ENCODE data around the gene ZNF804B.

Gene ZNF804B

DNA sequence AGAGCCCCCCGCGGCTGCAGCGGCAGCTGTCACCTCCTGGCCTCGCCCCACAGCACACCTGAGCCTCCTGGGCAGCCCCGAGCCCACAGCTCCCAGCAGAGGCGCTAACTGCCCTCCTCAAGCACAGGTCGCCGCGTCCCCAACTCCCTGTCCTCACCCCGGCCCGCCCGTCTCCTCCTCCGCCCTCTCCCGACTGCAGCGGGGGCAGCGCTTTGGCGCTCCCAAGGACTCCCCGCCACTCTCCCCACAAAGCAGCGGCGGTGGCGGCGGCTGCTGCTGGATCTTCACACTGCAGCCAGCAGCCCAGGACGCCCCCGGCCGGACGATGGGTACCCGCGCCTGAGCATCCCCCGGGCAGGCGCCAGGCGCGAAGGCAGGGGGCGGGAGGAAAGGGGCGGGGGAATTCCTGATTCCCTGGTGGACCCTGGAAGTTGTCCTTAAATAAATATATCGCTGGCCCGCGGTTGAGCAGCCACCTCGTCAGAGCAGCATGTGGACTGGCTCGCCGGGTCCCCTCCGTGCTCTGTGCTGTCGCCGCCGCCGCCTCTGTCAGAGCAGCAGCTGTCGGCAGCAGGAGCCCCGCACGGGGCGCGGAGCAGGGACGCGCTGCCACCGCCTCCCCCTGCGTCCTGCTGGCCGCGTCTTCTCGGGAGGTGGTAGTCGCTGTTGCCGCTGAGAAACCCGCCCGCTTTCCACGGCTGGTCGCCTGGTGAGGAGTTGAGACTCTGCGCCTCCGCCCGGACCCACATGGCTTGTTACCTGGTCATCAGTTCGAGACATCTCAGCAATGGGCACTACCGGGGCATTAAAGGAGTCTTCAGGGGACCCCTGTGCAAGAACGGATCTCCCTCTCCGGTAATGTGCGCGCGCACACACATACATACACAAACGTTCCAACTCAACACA lies at the start of gene ZNF804B:
Gene ZNF804B (plus strand): TSS at position 471 of the 906 bp plus-strand sequence. CDS start 277 bp downstream, at position 748.
- DNase-seq (ENCODE audit: low spot score) = no peak

DNA sequence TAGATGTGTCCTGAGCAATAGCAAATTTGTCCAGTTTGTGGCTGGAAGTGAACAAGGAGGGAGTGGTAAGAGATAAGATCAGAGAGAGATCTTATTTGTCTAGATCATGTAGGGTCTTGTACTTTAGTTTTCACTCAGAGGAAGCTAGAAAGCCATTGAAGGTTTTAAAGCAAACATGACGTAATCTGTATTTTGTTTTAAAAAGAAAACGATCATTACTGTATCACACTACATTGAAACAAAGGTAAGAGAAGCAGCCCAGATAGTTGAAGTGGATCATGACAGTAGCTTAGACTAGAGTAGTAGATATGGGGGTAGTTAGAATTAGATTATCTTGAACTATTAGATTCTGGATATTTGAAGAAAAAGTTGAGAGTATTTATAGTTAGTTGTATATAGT lies 23.6 kb upstream of the ZNF804B start:
- no peak for DNase-seq (ENCODE audit: low spot score)

DNA sequence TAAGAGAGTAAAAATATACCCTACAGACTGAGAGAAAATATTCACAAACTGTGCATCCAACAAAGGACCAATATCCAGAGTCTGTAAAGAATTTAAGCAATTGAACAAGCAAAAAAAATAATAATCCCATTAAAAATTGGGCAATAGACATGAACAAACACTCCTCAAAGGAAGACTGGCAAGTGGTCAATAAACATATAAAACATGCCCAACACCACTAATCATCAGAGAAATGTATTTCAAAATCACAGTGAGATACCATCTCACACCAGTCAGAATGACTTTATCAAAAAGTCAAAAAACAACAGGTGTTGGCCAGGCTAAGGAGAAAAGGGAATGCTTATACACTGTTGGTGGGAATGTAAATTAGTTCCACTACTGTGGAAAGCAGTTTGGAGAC lies 21.9 kb upstream of the ZNF804B start:
- no peak for DNase-seq (ENCODE audit: low spot score)

DNA sequence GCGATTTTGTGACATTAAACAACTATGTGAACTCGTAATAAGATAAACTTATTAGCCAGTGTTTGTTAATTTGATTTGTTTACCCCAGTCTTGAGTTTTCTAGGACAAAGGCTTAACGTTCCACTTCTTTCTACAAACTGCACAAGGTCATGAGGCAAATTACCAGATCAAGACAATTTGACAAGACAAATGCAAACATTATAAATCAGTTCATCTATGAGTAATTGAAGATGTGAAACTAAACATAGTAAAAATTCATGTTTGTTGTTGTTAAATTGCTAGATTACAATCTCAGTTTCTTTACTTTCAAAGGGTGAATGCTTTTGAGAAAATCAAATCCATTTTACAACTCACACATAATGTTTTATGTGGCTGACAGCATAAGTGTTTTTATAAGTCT lies 13.4 kb upstream of the ZNF804B start:
- DNase-seq (ENCODE audit: low spot score) = no peak

- DNase-seq (ENCODE audit: low spot score) = no peak
These were observed 2.7 kb upstream of the ZNF804B start for GRCh38 chr7:88756802-88757201.

GRCh38 chr7:88757371-88757770 lies 2.1 kb upstream of the ZNF804B start:
- no peak for DNase-seq (ENCODE audit: low spot score)

- DNase-seq (ENCODE audit: low spot score) = peak; percentile 29
These were observed 895 bp upstream of the ZNF804B start for GRCh38 chr7:88758381-88759229.

DNA sequence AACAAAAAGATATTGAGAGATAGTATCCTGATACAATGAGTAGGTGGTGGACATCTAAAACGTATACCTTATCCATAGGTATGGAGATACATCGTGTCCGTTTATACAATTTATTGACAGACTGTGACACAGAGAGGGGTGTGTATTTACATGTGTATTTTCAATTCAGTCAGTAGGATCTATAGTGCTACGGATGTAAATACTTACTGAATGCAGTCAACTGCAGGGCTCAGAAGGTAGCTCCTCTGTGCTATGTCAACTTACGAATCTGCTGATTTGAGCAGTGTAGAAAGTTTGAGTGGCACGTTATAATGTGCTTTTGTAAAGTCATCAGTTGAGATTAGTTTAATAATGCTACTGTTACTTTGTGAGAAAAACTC lies 626 bp downstream of the ZNF804B start:
- DNase-seq (ENCODE audit: low spot score) = no peak

DNA sequence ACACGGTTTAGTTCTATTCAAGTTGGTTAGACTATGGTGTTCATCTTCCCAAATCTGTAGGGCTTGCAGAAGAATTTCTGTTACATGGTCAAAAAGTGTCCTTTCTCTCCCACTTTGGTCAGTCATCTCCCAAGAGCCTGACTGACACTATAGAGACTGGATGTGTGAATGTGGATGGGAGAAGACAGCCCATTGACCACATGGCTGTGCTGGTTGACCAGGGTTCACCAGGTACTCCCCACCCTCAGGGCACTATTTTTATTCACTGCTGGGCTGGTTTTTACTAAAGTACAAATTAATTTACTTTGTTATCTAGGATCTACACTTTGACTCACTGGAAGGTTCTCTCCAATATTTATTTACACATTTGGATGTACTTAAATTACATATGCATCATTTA lies 2.3 kb downstream of the ZNF804B start:
- DNase-seq (ENCODE audit: low spot score) = no peak

GRCh38 chr7:88771417-88771816 lies 11.9 kb downstream of the ZNF804B start:
- no peak for DNase-seq (ENCODE audit: low spot score)

- DNase-seq (ENCODE audit: low spot score) = no peak
These were observed 13.3 kb downstream of the ZNF804B start for GRCh38 chr7:88772776-88773175.

DNA sequence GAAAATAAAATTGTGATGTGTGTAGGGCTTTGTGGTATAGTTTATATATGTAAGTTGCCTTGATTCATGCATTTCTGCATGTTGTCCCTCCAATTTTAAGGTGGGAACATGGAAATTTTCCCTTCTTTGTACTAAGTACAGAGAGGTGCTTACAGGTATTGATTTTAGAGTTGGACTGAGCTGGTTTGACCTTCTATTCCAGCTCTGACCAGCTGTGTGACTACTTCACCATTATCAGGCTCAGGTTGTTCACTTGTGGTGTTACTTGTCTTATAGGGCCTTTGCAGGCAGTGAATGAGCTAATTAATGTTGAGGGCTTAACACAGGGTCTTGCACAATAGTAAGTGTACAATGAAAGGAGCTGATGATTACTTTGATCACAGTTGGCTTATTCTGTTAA lies 16.3 kb downstream of the ZNF804B start:
- no peak for DNase-seq (ENCODE audit: low spot score)

GRCh38 chr7:88787777-88788176 lies 28.3 kb downstream of the ZNF804B start:
- no peak for DNase-seq (ENCODE audit: low spot score)

DNA sequence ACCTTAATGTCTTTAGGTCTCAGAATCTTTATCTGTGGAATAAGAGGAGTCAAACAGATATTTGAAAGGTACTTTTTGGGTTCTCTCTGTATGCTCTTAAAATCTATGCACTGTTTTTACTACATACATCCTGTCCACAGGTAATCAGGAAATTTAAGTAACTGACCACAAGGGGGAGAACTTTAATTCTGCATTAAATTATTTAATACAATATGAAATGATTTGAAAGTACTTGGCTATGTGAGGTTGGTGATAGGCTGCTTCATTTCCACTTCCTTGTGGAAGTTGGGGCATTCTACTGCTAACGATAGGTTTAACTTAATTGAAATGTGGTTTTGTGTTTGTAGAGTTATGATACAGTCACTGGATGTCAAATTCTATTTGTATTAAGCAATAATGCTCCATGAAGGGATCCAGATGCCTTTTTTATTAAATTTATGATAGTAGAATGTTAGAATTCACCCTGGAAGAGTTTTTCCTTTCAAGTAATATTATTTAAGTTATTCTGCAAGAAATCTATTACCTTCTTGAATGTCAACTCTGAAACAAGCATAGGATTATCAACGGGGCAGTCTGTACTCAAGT lies 30.1 kb downstream of the ZNF804B start:
- DNase-seq (ENCODE audit: low spot score) = peak; percentile 38

DNA sequence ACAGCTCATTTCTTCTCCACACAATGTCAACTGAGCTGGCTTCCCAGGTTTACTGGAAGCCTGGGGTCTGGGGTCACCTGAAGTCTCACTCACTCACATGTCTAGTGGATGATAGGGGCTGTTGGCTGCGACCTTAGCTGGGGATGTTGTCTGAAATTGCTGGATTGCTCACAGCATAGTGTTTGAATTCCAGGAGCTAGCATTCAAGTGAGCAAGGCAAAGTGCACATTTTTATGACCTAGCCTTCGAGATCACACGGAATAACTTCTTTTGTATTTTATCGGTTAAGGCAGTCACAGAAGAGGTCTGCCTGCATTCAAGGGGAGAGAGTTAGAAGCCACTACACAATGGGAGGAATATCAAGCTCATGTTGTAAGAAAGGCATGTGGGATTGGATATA lies 32.4 kb downstream of the ZNF804B start:
- DNase-seq (ENCODE audit: low spot score) = no peak

- DNase-seq (ENCODE audit: low spot score) = no peak
These were observed 32.9 kb downstream of the ZNF804B start for GRCh38 chr7:88792361-88792760.

- peak; percentile 6 for DNase-seq (ENCODE audit: low spot score)
These were observed 36.1 kb downstream of the ZNF804B start, which contains the start of gene TEX47 for GRCh38 chr7:88795553-88795952. Gene TEX47 (minus strand): TSS chr7:88795737. CDS start chr7:88794942, 795 bp downstream.

- no peak for DNase-seq (ENCODE audit: low spot score)
These were observed 41.5 kb downstream of the ZNF804B start for GRCh38 chr7:88801046-88801445.

GRCh38 chr7:88806280-88807037 lies 47.0 kb downstream of the ZNF804B start:
- DNase-seq (ENCODE audit: low spot score) = no peak

- DNase-seq (ENCODE audit: low spot score) = no peak
These were observed 59.1 kb downstream of the ZNF804B start for GRCh38 chr7:88818552-88818951.

- no peak for DNase-seq (ENCODE audit: low spot score)
These were observed 66.7 kb downstream of the ZNF804B start for GRCh38 chr7:88826222-88826621.
